NCI-H146 (cell line): Measurements from ENCODE around the gene KRT17.
"Not testable (repeated sequence)": the region's sequence is repeated elsewhere in the genome, so short reads cannot be mapped to it uniquely, and the experiment has no call there.

ENCODE experiments used
- DNase-seq: peaks from one replicate; lab custom pipeline; 2025; lab: John Stamatoyannopoulos, UW

The KRT17 gene

DNA sequence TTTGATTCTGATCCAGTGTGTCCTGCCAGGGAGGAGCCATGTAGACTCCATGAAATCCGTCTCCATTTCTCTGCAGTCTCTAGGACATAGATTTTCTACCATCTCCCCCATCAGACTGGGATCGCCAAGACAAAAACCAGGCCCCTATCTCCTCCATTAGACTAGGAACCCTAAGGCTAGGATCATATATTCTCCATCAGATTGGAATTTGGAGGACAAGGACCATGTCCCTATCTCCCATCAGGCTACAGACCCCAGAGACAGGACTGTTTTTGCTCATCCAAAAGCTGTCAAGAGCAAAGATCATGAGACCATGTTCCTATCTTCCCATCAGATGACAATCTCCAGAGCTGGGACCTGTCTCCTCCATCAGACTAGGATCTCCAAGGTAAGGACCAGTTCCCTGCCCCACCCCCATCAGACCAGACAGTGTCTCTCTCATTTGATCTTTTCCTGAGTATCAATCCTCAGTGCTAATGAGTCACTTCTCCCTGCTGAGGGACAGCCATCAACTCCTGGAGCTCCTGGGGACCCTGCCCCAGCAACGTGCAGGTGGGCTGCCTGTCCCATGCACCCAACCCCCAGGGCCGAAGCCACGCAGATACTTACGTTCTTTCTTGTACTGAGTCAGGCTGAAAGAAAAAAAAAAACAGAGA, 4.3 kb downstream of the KRT17 start:
- not testable (repeated sequence) for DNase-seq

DNA sequence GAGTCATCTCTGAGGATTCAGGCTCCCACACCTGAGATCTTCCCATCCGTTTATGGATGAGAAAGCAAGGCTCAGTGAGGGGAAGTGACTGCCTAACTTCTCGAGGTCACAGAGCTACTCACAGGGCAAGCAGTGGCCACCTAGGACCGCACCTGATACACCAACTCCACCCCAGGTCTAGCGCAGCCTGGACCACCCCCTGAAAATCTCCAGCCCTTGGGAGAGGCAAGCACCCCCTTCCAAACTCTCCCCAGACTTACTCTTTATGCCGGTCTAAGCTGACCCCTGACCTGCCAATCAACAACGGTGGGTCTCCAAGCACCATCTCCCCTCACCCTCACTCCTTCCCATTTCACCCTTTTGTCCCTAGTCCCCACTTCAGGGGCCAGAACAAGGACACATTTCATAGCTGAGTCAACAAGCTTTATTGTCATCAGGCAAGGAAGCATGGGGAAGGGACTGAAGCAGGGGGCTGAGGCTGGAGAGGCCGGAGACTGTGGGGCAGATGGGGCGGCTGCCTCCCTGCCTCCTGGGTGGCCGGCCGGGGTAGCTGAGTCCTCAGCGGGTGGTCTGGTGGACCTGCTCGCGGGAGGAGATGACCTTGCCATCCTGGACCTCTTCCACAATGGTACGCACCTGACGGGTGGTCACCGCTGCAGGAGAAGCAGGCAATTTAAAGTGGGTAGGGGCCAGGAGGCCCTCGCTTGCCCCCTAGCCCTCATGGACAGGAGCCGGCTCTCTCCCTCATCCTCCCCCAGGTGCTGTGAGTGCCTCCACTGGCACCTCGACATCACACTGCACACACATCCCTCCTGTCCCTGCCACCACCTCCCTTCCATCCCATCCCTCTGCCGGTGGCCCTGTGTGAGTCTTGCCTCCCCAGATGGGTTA, 5.1 kb downstream of the KRT17 start:
- DNase-seq = no peak

DNA sequence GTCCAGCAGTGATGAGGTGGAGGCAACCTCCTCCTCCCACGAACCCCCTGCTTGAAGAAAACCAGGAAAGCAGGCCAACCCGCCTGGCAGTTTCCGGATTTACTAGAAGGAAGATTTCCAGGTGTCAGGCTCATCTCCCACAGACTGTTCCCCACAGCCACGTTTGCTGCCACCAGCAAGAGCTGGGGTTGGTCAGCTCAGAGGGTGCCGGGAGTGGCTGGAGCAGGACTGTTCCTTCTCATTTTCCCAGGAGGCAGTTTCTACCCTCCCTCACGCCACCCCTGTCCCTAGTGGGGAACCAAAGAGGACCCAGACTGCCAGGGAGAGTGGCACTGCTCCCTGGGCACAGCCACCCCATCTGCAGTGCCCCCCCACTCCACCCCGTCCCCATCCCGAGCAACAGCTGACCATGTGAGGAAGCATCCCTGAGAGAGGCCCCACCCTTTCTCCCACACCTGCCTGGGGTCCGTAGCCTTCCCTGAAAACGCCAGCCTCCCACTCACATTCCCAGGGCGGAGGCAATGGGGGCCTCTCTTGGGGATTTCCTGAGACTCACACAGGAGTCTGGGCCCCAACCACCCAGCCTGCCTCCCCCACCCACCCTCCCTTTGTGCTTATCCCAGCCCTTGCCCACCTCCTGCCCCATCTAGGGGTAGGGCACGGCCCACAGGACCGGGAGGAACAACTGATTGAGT, 5.9 kb downstream of the KRT17 start:
- DNase-seq = no peak

GRCh38 chr17:41617698-41618097, 6.7 kb downstream of the KRT17 start:
- no peak for DNase-seq

DNA sequence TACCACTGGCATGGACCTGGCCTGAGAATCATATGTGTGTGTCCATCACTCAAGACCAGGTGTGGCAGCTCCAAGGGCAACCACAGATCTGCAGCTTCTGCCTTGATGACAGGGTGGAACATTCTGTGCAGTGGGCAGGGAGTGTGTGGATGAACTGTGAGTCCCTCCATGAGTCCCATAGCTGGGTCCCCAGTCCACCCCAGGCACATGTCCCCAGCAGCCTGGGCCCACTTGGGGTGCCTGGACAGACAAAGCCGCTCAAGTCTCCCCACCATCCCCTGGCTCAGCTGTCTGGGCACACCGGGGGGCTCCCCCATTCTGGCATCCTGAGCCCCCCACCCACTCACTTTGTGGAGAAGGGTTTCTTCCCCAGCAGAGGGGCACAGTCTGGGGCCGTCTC, 7.2 kb downstream of the KRT17 start:
- no peak for DNase-seq

GRCh38 chr17:41616486-41616885, 7.9 kb downstream of the KRT17 start:
- not testable (repeated sequence) for DNase-seq

DNA sequence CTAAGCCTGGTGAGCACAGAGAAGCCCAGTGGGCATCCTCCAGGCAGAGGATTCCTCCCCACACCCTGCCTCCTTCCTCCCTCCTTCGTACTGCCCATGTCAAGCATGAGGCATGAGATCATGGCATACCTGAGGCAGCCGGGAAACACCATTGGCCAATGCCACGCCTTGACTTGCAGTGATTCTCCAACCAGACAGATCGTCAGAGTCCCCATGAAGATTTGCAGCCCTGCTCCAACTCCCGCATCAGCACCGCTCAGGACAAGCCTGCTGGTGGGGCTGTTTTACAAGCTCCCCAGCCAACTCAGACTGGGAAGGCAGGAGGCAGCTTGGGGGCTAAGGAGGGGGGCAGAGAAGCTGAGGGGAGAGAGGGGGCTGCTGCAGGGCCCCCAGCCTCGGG, 8.9 kb downstream of the KRT17 start:
- DNase-seq = peak; percentile 55

GRCh38 chr17:41614767-41615166, 9.6 kb downstream of the KRT17 start:
- DNase-seq = peak; percentile 29

- DNase-seq = no peak
Measured at GRCh38 chr17:41614098-41614497, 10.3 kb downstream of the KRT17 start.

- no peak for DNase-seq
Measured at GRCh38 chr17:41613277-41614082, 10.9 kb downstream of the KRT17 start.

- DNase-seq = not testable (repeated sequence)
Measured at GRCh38 chr17:41612376-41613160, 11.8 kb downstream of the KRT17 start, which contains the start of gene KRT16. TSS of gene KRT16 (minus strand) at chr17:41612767. CDS start at chr17:41612688, 79 bp downstream.

DNA sequence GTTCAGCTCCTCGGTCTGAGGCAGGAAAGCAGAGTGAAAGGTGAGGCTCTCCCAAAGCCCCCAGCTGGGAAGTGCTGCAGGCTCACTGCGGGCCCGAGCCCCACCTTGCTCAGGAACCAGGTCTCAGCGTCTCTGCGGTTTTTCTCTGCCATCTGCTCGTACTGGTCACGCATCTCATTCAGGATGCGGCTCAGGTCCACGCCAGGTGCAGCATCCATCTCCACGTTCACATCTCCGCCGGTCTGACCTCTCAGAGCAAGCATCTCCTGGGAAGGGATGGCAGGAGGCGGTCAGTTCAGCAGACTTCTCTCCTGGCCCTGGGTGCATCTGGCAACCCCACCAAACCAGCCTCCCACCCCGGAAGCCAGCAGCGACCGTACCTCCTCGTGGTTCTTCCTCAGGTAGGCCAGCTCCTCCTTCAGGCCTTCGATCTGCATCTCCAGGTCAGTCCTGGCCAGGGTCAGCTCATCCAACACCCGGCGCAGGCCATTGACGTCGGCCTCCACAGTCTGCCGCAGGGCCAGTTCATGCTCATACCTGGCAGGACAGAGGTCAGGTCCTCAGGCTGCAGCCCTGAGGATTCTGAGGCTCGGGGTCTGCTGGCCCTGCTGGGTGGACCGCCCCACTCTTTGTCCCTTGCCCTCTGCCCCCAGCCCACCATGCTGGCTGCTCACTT, 13.3 kb downstream of the KRT17 start:
- no peak for DNase-seq

- peak; percentile 9 for DNase-seq
Measured at GRCh38 chr17:41610061-41610517, 14.3 kb downstream of the KRT17 start.

DNA sequence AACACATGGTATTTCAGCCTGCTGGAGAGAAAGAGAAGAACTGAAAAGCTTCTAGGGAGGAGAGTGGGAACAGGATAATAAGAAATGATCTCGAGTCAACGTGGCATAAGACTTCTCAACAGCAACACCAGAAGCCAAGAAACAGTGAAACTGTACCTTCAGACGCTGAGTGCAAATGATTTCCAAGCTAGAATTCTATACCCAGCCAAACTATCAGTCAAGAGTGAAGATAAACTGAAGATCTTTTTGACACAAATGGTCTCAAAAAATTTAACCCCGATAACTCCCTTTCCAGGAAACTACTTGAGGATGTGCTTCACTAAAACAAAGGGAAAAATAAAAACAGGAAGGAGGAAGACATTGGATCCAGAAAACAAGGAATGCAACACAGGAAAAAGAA, 17.4 kb downstream of the KRT17 start:
- DNase-seq = not testable (repeated sequence)

- no peak for DNase-seq
Measured at GRCh38 chr17:41602524-41602923, 21.9 kb downstream of the KRT17 start.

DNA sequence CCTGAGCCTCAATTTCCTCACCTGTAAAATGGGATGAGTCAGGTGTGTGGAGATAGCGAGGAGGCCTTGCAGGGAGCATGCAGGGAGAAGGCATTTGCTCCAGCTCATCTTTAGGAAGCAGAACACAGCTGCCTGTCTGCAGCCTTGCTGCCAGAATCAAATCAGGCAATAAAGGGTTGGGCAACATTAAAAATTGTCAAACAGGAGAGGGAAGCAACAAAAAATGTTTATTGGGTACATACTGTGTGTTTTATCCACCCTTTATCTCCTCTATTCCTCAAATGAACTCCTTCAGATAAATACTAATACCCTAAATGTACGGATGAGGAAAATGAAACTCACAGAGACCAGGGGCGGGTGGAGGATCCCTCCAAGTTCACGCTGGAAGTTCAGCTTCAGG, 24.1 kb downstream of the KRT17 start:
- no peak for DNase-seq

GRCh38 chr17:41599680-41600079, 24.7 kb downstream of the KRT17 start:
- DNase-seq = no peak

DNA sequence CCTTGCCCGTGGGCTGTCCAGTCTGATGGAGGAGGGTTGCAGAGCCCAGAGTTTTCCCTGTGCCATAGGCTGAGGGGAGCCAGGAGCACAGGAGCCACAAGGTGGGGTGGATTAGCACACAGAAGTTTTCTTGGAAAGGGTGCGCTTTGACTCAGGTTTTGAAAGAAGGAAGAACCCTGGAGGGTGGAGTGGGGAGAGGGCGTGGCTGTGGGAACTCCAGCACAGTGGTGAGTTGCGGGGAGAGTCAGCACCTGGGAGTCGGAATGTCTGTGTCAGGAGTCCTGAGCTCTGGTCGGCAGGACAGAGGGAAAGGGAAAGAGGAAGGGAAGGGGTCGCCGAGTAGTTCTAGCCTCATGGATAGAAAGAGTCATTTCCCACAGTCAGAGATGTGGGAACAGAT, 28.8 kb downstream of the KRT17 start:
- DNase-seq = no peak

GRCh38 chr17:41594363-41594915, 29.9 kb downstream of the KRT17 start:
- DNase-seq = no peak
